ENCODE results near the gene CHMP4A.
"Not testable (repeated sequence)": the region's sequence is repeated elsewhere in the genome, so short reads cannot be mapped to it uniquely, and the experiment has no call there.

Gene CHMP4A

DNA sequence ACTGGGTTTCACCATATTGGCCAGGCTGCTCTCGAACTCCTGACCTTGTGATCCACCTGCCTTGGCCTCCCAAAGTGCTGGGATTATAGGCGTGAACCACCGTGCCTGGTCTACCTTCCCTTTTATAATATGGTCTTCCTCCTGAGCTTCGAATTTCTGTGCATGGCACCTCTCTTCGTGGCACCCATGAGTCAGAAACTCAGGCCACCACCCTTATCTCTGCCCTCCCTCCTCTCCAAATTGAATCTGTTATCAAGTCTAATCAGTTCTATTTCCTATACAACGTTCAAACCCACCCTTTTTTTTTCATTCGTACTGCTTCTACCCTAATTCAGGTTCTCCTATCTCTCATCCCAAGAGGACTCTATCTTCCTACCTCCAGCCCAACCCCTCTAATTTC, 34.1 kb upstream of the CHMP4A start:
- DNase-seq (ENCODE audit: low read depth), result no peak

DNA sequence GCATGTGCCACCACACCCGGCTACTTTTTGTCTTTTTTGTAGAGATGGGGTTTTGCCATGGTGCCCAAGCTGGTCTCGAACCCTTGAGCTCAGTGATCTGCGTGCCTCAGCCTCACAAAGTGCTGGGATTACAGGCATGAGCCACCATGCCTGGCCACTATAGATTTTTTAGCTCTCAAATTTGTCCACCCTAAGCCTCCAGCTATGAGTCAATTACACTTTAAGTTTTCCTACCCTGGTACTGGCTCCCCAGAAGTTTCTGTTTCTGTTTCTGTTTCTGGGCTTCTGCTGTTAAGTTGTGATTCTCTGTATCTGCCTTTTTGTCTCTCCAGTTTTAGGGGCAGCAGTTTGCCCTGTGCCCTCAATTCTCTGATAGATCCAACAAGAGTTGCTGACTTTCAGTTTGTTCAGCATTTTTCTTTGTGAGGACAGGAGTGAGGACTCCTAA, 33.5 kb upstream of the CHMP4A start:
- no peak for DNase-seq (ENCODE audit: low read depth)

DNA sequence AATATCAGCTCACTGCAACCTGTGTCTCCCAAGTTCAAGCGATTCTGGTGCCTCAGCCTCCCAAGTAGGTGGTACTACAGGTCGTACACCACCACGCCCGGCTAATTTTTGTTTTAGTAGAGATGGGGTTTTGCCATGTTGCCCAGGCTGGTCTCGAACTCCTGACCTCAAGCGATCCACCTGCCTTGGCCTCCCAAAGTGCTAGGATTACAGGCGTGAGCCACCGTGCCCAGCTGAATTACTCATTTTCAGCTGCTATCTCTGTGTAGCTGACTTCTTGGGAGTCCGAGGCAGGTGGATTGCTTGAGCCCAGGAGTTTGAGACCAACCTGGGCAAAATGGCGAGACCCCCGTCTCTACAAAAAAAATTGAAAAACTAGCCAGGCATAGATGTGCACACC, 32.1 kb upstream of the CHMP4A start:
- DNase-seq (ENCODE audit: low read depth), result not testable (repeated sequence)

DNA sequence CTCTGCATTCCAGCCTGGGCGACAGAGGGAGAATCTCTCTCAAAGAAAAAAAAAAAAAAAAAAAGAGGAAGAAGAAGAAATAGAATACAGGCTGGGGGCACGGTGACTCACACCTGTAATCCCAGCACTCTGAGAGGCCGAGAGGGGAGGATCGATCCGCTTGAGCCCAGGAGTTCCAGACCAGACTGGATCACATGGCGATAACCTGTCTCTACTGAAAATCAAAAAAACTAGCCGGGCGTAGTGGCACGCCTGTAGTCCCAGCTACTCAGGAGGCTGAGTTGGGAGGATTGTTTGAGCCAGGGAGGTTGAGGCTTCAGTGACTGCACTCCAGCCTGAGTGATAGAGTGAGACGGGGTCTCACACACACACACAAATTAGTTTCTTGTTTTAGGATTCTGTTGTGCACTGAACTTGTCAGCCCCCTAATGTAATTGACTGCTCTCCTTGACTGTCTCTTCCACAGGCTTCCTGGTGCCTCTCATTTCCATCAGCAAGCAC, 30.1 kb upstream of the CHMP4A start:
- no peak for DNase-seq (ENCODE audit: low read depth)

DNA sequence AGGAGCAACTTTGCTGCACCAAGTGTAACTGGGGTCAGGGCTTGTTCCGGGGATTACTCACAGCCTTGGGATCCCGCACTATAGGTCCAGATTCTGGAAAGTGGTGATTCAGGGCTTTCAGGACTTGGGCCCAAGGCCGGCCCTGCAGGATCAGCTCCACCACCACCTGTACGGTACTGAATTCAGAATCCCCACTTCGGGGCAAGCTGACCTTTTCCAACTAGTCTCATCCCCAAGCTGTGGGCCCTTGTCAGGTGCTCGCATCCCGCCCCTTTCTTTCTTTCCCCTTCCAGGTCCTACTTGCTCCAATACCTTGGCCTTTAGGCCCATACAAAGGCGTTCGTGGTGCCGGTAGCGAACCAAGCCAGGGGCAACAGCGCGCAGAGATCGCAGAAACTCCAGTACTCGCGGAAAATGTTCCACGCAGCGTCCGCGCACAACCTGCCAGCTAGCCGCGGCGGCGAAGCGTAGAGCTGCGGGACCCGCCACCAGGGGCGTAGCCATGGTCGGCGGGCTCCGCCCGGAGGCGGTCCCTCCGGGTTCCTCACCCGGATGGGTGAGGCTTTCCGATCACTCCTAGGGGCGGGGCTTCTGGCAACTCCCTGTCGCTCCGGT, 28.6 kb upstream of the CHMP4A start:
- peak; percentile 95 for DNase-seq (ENCODE audit: low read depth)

DNA sequence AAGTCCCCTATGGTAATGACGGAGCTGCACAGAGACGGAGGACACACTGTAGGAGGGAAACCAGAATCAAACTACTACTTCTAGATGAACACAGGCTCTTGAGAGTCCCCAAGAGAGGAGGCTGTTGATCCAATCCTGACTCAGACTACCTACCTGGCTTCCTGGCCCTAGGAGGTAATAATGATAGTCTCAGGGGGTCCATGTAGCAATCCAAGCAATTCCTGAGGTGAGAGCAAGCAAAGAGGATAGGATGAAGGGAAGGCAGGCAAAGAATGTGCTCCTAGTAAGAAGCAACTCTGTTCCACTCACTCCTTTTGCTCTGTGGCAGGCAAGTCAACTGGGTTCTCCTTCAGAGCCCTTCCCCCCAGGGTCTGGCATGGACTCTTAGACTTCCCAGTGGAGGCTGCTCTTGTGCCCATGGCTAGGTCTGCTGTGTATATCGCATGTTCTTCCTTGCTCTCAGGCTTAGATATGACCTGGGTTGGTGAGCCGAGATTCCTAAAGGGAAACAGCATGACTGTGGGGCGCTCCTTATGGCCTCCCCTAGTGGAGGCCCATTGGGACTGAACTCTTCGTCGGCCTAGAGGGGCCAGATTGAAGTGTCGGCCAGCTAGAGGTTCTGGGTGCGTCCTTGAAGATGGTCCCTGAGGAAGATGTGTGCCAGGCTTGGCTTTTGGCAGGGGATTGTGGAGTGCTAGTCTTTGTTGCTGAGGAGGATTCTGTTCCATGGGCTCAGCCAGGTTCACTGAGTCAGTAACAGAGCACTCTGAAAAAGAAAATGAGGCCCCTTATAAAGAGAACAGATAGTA, 27.0 kb upstream of the CHMP4A start:
- no peak for DNase-seq (ENCODE audit: low read depth)

DNA sequence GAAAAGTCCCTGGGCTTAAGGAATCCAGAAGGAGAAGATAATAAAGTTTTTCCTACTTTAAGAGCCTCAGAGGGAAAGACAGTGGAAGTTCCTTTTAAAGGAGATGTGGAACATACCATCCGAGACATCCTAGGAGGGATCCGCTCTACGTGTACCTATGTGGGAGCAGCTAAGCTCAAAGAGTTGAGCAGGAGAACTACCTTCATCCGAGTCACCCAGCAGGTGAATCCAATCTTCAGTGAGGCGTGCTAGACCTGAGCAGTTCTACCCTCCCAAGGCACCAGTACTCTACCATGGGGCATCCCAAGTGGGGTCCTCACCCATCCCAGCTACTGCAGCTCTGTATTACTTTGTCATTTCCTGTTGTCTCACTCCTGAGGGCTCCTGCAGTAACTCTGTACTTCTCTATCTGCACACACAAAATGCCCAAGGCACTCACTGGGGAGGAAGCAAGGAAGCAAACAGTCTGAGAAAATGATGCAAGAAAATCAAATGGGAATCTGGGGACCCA, 25.3 kb upstream of the CHMP4A start:
- DNase-seq (ENCODE audit: low read depth), result no peak

DNA sequence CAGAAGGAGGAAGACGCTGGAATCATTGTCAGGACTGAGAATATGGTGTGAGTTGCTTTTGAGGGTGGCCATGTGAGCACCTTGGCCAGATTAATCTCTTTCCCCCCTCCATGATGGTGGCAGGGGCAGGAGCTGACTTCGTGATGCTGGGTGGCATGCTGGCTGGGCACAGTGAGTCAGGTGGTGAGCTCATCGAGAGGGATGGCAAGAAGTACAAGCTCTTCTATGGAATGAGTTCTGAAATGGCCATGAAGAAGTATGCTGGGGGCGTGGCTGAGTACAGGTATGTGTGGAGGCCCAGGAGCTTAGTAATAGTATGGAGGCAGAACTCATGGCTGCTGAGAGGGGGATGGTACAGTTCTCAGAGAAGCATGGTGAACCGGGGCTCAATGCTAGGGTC, 24.8 kb upstream of the CHMP4A start:
- DNase-seq (ENCODE audit: low read depth), result peak; percentile 36

DNA sequence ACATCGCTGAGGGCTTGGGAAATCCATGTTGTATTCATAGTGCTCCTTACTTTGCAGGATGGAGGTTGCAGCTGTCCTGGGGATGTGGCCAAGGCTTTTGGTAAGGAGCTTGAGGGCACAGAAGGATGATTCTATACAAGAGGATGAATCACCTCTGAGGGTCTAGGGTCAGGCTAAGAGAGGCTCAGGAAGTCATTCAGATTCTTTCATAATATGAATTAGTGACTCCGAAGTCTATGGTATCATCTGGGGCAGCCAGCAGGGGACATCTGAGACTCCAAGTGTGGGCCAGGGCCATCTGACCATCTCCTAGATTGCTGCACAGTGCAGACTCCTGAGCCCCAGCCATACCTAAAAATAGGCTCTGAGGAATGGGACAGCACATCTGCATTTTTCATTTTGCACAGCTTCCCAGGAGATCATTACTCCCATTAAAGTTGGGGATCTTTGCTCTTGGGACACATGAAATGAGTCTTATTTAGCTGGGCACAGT, 24.2 kb upstream of the CHMP4A start:
- DNase-seq (ENCODE audit: low read depth), result no peak

DNA sequence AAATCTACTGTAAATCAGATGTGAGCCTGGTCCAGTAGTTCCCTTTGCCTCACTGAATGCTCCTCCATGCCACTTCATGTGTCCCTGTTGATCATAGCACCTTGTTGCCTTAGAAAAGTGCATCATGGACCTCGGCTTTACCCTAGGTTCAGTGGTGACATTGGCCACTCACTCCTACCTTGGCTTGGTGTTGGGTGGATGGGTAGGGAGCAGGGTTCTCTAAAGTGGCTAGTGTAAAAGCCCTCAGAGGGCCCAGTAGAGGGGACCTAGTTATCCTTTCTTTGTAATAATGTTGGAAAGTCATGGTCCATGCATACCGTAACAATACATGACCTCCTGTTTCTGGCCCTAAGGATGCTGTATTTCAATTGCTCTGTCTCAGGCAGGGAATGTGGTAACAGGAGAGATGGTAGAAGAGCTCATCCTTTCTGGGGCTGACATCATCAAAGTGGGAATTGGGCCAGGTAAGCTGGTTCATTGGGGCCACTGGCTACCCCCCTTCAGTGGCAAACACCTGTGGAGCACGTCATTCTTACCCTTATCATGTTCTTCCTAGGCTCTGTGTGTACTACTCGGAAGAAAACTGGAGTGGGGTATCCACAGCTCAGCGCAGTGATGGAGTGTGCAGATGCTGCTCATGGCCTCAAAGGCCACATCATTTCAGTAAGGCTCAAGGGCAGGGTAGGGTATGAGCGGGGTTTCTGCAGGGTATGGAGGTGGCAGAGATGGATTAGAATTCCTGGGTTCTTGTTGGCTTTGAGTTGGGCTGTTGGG, 23.6 kb upstream of the CHMP4A start:
- no peak for DNase-seq (ENCODE audit: low read depth)

DNA sequence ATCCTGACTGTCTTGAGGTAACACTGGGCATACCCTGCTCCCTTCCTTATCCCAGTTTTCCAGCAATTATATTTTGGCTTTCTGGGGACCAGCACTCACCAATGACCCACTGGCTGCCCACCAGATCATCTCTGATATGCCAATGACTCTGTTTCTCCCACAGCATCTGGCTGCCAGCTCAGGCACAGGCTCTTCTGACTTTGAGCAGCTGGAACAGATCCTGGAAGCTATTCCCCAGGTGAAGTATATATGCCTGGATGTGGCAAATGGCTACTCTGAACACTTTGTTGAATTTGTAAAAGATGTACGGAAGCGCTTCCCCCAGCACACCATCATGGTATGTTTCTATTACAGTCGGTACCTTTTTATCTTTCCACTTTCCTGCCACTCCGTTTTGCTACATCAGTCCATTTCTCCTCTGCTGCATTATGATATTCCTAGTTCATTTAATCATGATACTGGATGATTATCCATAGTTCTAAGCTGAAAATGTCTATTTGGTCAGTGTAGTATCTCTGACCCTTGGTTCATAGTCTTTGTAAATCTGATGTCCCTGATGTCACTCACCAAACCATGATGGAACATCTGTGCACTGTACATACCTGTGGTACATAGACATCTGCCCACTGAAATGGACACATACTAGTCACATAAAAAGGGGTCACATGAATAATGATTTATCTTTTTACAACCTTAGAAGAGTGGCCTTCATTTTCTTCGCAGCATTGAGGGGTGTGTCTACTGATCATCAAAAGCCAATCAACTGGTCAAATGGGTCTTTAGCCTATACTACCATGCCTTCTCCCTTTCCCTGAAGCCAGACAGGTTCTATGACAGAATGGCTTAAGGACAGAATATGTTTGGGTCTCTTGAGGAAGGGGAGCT, 22.8 kb upstream of the CHMP4A start:
- DNase-seq (ENCODE audit: low read depth), result no peak

DNA sequence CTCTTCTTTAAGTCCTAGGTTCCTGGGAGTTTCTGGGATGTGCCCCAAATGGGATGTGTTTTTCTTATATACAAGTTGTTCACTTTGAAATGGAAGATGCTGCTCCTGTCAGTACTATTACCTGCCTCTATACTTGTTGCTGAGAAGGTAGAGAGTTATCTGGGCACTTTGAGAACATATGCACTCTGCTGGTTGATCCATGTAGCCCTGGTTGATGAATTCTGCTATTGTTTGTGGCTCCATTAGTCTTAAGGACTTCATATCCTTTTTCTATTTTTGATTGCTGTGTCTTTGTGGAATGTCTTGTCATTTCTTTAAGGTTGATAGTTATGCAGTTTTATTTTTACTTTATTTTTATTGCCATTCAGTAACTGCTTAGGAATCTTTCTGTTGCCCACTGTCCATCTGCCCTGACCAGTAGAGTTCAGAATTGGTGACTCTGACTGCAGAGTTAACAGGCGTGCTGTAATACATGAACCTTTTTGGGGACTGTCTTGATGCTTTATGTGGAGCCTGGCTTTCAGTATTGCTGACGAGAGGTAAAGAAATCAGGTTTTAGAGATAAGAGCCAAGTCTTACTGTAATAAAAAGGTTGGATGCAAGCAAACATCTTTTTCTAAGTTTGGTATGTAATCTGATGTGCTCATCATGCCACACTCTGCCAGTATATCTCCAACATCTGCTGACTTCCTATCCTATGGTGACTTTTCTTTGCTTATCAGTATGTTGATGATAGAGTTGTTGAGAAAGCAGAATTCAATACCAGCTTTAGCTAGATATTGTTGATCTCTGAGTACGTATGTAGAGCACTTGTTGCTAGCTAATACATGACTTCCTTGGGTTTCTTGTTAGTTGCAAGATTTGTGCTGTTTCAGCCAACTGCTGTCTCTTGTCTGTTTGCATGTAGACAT, 21.1 kb upstream of the CHMP4A start:
- DNase-seq (ENCODE audit: low read depth), result no peak

DNA sequence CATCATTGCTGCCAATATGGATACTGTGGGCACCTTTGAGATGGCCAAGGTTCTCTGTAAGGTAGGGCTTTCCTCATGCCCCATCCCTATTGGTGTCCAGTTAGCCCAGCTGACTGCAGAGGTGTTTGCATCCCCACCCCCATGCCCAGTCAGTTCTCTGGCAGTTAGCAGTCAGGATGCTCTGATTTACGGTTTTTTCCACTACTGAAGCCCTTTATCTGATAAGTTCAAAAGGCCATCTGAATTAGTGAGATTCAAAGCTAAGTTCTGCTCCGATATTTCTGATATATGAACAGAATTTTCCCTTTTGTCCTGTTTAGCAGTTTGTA, 20.2 kb upstream of the CHMP4A start:
- DNase-seq (ENCODE audit: low read depth), result no peak

DNA sequence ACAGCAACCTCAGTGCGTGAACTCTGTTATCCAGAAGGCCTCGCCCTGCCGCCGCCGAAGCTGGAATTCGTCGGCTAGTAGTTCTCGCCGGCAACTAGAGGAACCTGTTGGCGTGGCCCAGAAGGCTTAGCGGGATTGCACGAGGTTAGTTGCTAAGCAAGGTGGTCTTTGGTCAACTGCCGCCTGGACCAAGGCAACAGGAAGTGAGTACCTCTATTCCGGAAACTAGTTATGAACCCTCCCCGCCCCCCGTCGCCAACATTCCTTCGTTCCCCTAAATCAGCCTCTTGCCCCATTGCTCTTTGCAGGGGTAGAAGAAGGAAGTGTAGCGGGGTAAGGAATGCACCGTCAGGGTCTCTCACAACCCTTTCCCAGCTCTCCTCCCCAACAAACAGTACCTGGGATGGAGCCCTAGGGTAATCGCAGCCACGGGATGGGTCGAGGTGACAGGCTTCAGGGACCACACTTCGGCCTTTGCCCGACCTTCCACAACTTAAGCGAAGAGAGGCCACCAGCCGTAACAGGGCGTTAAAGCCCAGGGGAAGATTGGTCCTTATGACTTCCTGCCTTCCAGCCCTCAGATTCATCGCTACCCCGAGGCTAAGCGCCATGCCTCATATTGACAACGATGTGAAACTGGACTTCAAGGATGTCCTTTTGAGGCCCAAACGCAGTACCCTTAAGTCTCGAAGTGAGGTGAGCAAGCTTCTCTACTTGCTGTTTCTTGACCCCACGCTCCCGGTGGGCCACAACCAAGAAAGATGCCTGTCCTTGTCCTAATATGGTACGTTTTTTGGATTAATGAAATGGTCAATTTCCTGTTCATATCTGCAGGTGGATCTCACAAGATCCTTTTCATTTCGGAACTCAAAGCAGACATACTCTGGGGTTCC, 19.6 kb upstream of the CHMP4A start, which contains the start of gene GMPR2:
GMPR2 (plus strand) TSS at position 285 of the 893 bp plus-strand sequence; CDS start at position 610, 325 bp downstream.
- DNase-seq (ENCODE audit: low read depth), result no peak

DNA sequence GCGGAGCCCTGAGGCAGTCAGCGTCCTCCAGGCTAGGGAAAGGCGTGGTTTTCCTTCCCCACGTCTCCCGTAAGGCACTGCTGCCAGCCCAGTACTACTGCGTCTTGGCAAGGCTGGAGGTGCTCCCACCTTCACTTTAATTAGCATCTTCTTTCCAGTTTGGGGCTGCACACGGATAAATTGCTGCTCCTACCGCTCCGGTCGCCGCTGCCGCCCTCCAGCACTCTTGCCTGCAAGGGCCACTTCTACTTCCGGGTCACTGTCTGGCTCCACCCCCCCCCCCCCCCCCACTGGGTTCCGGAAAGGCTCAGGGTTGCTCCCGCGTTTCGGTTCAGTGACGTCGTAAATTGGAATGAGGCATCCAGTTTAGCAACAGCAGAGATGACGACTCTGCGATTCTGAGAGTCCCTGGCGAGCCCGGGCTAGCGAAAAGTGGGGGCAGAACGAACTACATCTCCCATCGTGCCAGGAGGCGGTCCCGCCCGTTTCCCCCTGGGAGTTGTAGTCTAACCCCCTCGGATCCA, 18.9 kb upstream of the CHMP4A start, which contains the start of gene NEDD8:
NEDD8 (minus strand) TSS at position 247 of the 524 bp plus-strand sequence; CDS start at position 147, 100 bp downstream.
- DNase-seq (ENCODE audit: low read depth), result peak; percentile 87

DNA sequence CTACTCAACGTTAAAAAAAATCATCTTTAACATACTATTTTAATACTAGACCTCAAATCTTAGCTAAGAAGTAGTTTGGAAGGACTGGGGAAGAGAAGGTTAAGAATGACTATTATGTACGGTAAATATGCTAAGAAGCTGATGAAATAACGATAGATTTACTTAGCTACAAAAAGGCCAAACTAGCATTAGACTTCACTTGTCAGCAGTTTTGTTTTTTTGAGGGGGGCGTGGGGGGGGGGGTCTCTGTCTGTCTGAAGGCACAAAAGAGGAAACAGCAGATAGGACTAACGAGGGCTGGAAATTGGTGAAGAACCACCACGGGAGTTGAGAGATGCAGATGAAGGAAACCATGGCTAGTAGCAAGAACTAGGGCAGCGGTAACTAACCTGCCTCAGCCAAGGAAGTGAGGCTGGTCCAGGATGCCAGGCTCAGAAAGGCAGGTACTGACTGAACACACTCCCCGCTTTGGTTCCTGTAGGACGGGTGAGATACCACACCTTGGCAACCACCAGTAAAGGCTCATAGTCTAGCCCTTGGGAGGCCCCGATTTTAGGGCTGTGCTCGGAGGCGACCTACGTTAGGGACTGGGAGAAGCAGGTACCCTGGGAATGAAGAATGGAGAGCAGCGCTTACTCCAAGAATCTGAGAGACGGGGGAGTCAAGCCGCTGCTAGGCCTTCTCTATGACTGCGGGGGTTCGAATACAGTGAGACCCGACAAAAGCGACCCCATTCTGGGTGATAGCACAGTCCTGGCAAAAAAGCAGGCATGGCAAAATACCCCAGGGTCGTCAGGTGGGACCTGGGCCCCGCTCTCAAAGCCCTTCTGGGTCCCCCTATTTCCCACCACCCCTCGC, 18.2 kb upstream of the CHMP4A start:
- DNase-seq (ENCODE audit: low read depth), result no peak

DNA sequence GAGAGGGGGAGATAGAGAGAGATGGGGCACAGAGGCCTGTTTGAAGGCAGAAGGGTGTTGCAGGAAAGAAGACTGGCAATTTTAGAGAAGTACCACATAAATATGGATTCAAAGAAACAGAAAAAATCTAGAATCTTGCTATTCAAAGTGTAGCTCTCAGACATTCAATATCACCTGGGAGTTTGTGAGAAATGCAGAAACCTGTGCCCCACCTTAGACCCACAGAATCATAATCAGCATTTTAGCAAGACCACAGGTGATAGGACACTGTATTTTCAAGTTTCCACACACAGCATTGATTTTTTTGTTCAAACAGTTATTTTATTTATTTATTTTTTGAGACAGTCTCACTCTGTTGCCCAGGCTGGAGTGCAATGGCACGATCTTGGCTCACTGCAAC, 15.6 kb upstream of the CHMP4A start:
- DNase-seq (ENCODE audit: low read depth), result no peak

DNA sequence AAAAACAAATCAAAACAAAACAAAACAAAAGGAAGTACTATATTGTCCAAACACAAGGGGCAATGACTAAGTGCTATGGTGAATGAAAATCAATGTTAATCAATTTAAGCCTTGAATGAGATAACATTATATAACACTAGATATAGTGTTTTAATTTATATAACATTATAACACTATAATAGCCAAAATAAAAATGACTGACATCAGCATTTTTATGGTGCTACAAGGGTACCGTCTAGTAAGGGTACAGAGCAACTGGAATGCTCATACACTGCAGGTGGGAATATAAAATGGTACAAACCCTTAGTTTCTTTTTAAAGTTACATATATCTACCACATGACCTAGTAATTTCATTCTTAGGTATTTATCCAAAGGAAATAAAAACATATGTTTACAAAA, 13.2 kb upstream of the CHMP4A start:
- DNase-seq (ENCODE audit: low read depth), result no peak
